PC-9 (cell line): ENCODE measurements around the gene RABL6. TPM values are rescaled to one million over a fixed set of nuclear protein-coding genes. Genes with fewer than 3 reads are reported as not detected.

ENCODE experiments used
- BruUV-seq: library from RNA; stranded (reverse); fragments of 400-500 nt; replicated peaks from 2 replicates; lab custom pipeline; 2021; lab: Mats Ljungman, UMichigan
- CTCF ChIA-PET: fragments of 300-600 bp; sonication (Branson Sonifier 250); formaldehyde crosslinking; loops from one replicate; lab custom pipeline; 2022; ENCODE audit warnings: antibody characterized with exemption; lab: Charles Lee
- POLR2A ChIA-PET: fragments of 300-600 bp; sonication (Branson Sonifier 250); formaldehyde crosslinking; loops from one replicate; lab custom pipeline; 2022; ENCODE audit warnings: antibody characterized with exemption; ENCODE audit not compliant: unreplicated experiment; lab: Charles Lee
- DNase-seq, 2 experiments: peaks; one replicate each; pipeline versions ENCODE4 v3.0.0 to v3.0.0-alpha.2; 2015 to 2022; ENCODE audit warnings: mixed read lengths in 1 of 2
- H2AFZ ChIP-seq: fragments of 200-600 bp; sonication (generic); 2 replicates; pipeline ENCODE4 v1.8.1; 2017; ENCODE audit warnings: antibody characterized with exemption
- H3F3A ChIP-seq: fragments of 200-600 bp; sonication (generic); 2 replicates; pipeline ENCODE4 v1.8.1; 2017; ENCODE audit warnings: antibody characterized with exemption, mild to moderate bottlenecking, low read depth; ENCODE audit not compliant: insufficient read depth
- H3K27ac ChIP-seq: fragments of 200-600 bp; sonication (generic); 2 replicates; pipeline ENCODE4 v1.6.1; 2016; ENCODE audit warnings: mixed run types
- H3K27me3 ChIP-seq: fragments of 200-600 bp; sonication (generic); 2 replicates; pipeline ENCODE4 v1.6.1; 2016; ENCODE audit warnings: low read depth, mixed run types; ENCODE audit not compliant: insufficient read depth
- H3K36me3 ChIP-seq: fragments of 200-600 bp; sonication (generic); 2 replicates; pipeline ENCODE4 v1.6.1; 2016; ENCODE audit warnings: low read depth, mixed run types
- H3K4me1 ChIP-seq: fragments of 200-600 bp; sonication (generic); replicated peaks from 2 replicates; pipeline ENCODE4 v1.6.1; 2016; ENCODE audit warnings: mixed run types; ENCODE audit not compliant: insufficient read depth
- H3K4me2 ChIP-seq: fragments of 200-600 bp; sonication (generic); 2 replicates; pipeline ENCODE4 v1.6.1; 2017; ENCODE audit warnings: mixed run types
- H3K4me3 ChIP-seq: fragments of 200-600 bp; sonication (generic); 2 replicates; pipeline ENCODE4 v1.6.1; 2016; ENCODE audit warnings: mixed run types
- H3K79me2 ChIP-seq: fragments of 200-600 bp; sonication (generic); 2 replicates; pipeline ENCODE4 v1.6.1; 2017; ENCODE audit warnings: low read depth, mixed run types
- H3K9me2 ChIP-seq: fragments of 200-600 bp; sonication (generic); 2 replicates; pipeline ENCODE4 v1.8.1; 2017; ENCODE audit warnings: mild to moderate bottlenecking; ENCODE audit not compliant: insufficient read depth
- H3K9me3 ChIP-seq: fragments of 200-600 bp; sonication (generic); 2 replicates; pipeline ENCODE4 v1.8.1; 2016; ENCODE audit warnings: low read depth; ENCODE audit not compliant: insufficient read depth
- H4K20me1 ChIP-seq: fragments of 200-600 bp; sonication (generic); 2 replicates; pipeline ENCODE4 v1.8.1; 2017; ENCODE audit not compliant: insufficient read depth
- CTCF ChIP-seq: fragments of 200-600 bp; sonication (generic); conservative IDR thresholded peaks from 2 replicates; pipeline ENCODE4 v1.6.1; 2017; ENCODE audit warnings: mixed run types, antibody characterized with exemption, mild to moderate bottlenecking, moderate library complexity
- EZH2 ChIP-seq: fragments of 200-600 bp; sonication (generic); IDR thresholded peaks from 2 replicates; pipeline ENCODE4 v1.8.0; 2017; ENCODE audit warnings: antibody characterized with exemption, low read depth
- intact Hi-C: fragments of 100-400 bp; cut with micrococcal nuclease; formaldehyde crosslinking; loops from one replicate; pipeline ENCODE4 v1.10.0; 2022; ENCODE audit not compliant: unreplicated experiment
- microRNA-seq: library from miRNA; unstranded; fragments of <30 nt; microRNA quantifications from one replicate; pipeline ENCODE4 v1.2.0, GENCODE V29; 2021; ENCODE audit warnings: borderline number of aligned reads, borderline replicate concordance
- total RNA-seq: library from RNA; stranded (reverse); gene quantifications from 2 replicates; pipeline ENCODE4 v1.2.3, GENCODE V29; 2021

The RABL6 gene
- total RNA-seq, 1 experiment from 2014 or later, result 116 TPM

GRCh38 chr9:136889858-136890257 lies 82.1 kb downstream of the RABL6 start:
- H3K4me3 ChIP-seq, result no peak overlapping the region
- no peaks in the 10 kb centered on the region for H3K9me3 ChIP-seq
- no TSS peak for BruUV-seq
- intact Hi-C loops, result no loop called here
- no peak for DNase-seq
- TF ChIP-seq EZH2, result no peak
- no peak for TF ChIP-seq CTCF
- H3F3A ChIP-seq, result peaks cover 4% of the 10 kb centered on the region; the same call in 1 of the 2 replicates
- H3K79me2 ChIP-seq, result peaks cover 81% of the 10 kb centered on the region
- H2AFZ ChIP-seq, result no peak overlapping the region
- no peaks in the 10 kb centered on the region for H3K9me2 ChIP-seq
- H3K36me3 ChIP-seq, result no peaks in the 10 kb centered on the region
- no peaks in the 10 kb centered on the region for H3K27me3 ChIP-seq
- CTCF ChIA-PET, result no interaction called here
- POLR2A ChIA-PET, result no interaction called here
- peaks cover 8% of the 10 kb centered on the region; the same call in 1 of the 2 replicates for H4K20me1 ChIP-seq
- H3K27ac ChIP-seq, result no peak overlapping the region
- no peak overlapping the region for H3K4me2 ChIP-seq
- peaks cover 8% of the 10 kb centered on the region for H3K4me1 ChIP-seq

GRCh38 chr9:136890661-136891060 lies 82.9 kb downstream of the RABL6 start:
- Histone ChIP-seq H3F3A (0 out of 2 replicates have a peak, but pooled peaks cover 4% of the 10 kb centered on the region), H3K27me3 (no peaks in the 10 kb centered on the region), H3K79me2 (peaks cover 81% of the 10 kb centered on the region), H3K4me1 (peaks cover 8% of the 10 kb centered on the region), H3K9me3 (no peaks in the 10 kb centered on the region), H2AFZ (no peak overlapping the region), H3K9me2 (no peaks in the 10 kb centered on the region), H4K20me1 (peaks cover 8% of the 10 kb centered on the region; the same call in 1 of the 2 replicates), H3K36me3 (no peaks in the 10 kb centered on the region), H3K27ac (no peak overlapping the region), H3K4me2 (no peak overlapping the region), H3K4me3 (no peak overlapping the region)
- CTCF ChIA-PET, result no interaction called here
- TF ChIP-seq CTCF (no peak), EZH2 (no peak)
- BruUV-seq, result no TSS peak
- POLR2A ChIA-PET, result interaction anchor here (0.6 kb wide), 1 partner anchor 123 kb away, joined by 4 read pairs; no protein-coding TSS in a partner anchor
- intact Hi-C loops, result no loop called here
- no peak for DNase-seq

Small RNAs within 50 kb of the gene (microRNA-seq; reads per million reads assigned to microRNA genes)
- gene MIR4292, result not detected
- gene MIR4479, result 8.8 reads per million, percentile 13 among the genes with 10 or more reads in this experiment

Other genes starting within 250 kb of the RABL6 start
- gene EGFL7, start 145.0 kb upstream of the RABL6 start, total RNA-seq, result 53.1 and 70.7 TPM in 2 replicates
- gene AGPAT2, start 120.5 kb upstream of the RABL6 start, total RNA-seq, result 124 and 136 TPM in 2 replicates
- gene DIPK1B, start 95.4 kb upstream of the RABL6 start, total RNA-seq, result 19.0 and 32.6 TPM in 2 replicates
- gene LCN10, start 65.0 kb upstream of the RABL6 start, total RNA-seq, result 0.94 and 2.2 TPM in 2 replicates
- gene LCN6, start 59.4 kb upstream of the RABL6 start, total RNA-seq, result not detected in 2 replicates
- gene LCN8, start 49.7 kb upstream of the RABL6 start, total RNA-seq, result not detected in 2 replicates
- not detected in 2 replicates for gene LCN15, start 43.4 kb upstream of the RABL6 start, total RNA-seq
- 83.6 and 124 TPM in 2 replicates for gene TMEM141, start 16.6 kb upstream of the RABL6 start, total RNA-seq
- gene CCDC183, start 11.6 kb upstream of the RABL6 start, total RNA-seq, result 3.6 and 5.3 TPM in 2 replicates
- 5.3 and 5.9 TPM in 2 replicates for gene AJM1, start 34.5 kb downstream of the RABL6 start, total RNA-seq
- 112 and 114 TPM in 2 replicates for gene PHPT1, start 41.5 kb downstream of the RABL6 start, total RNA-seq
- gene MAMDC4, start 44.4 kb downstream of the RABL6 start, total RNA-seq, result 9.2 and 11.6 TPM in 2 replicates
- 275 and 338 TPM in 2 replicates for gene EDF1, start 58.4 kb downstream of the RABL6 start, total RNA-seq
- 42.7 and 48.0 TPM in 2 replicates for gene TRAF2, start 78.6 kb downstream of the RABL6 start, total RNA-seq
- 101 and 125 TPM in 2 replicates for gene FBXW5, start 136.8 kb downstream of the RABL6 start, total RNA-seq
- 2.3 and 4.4 TPM in 2 replicates for gene C8G, start 137.3 kb downstream of the RABL6 start, total RNA-seq
- 9.3 and 14.2 TPM in 2 replicates for gene LCN12, start 144.3 kb downstream of the RABL6 start, total RNA-seq
- 1.7 and 2.0 TPM in 2 replicates for gene PTGDS, start 169.6 kb downstream of the RABL6 start, total RNA-seq
- gene LCNL1, start 175.0 kb downstream of the RABL6 start, total RNA-seq, result 0.41 and 0.43 TPM in 2 replicates
- gene PAXX, start 184.5 kb downstream of the RABL6 start, total RNA-seq, result 54.9 and 78.9 TPM in 2 replicates
- gene CLIC3, start 188.6 kb downstream of the RABL6 start, total RNA-seq, result 24.1 and 39.7 TPM in 2 replicates
- gene ABCA2, start 220.3 kb downstream of the RABL6 start, total RNA-seq, result 79.2 and 115 TPM in 2 replicates
- not detected in 2 replicates for gene FUT7, start 224.1 kb downstream of the RABL6 start, total RNA-seq
- gene NPDC1, start 238.2 kb downstream of the RABL6 start, total RNA-seq, result 89.8 and 137 TPM in 2 replicates
- gene ENTPD2, start 246.1 kb downstream of the RABL6 start, total RNA-seq, result 9.0 and 14.1 TPM in 2 replicates